ENCODE measurements around the gene ACBD4.

GRCh38 chr17:45128331-45128730 lies 7.2 kb upstream of the ACBD4 start:
- no peak for TF ChIP-seq CTCF (IDR thresholded peaks at IDR 0.05; ENCODE audit: insufficient read depth, low read length)
- TF ChIP-seq POLR2AphosphoS5 (IDR thresholded peaks at IDR 0.05; ENCODE audit: low read depth), result no peak
- TF ChIP-seq SPI1 (IDR thresholded peaks at IDR 0.05; ENCODE audit: borderline replicate concordance, low read depth), result no peak
